SH-SY5Y (cell line): ENCODE results near the gene ING3.

Experiments used
- GATA2 ChIP-seq: IDR thresholded peaks from 2 replicates; pipeline ENCODE4 v1.6.1; 2011; ENCODE audit warnings: mild to moderate bottlenecking, low read depth, low read length
- GATA3 ChIP-seq: IDR thresholded peaks from 2 replicates; pipeline ENCODE4 v1.6.1; 2011; ENCODE audit warnings: low read depth, mild to moderate bottlenecking, low read length, moderate library complexity

ING3 gene

GRCh38 chr7:120966961-120967360 is 16.4 kb downstream of the ING3 start:
- no peak for TF ChIP-seq GATA2
- no peak for TF ChIP-seq GATA3

GRCh38 chr7:120973849-120974248 is 23.3 kb downstream of the ING3 start:
- TF ChIP-seq GATA2 (no peak), GATA3 (no peak)

GRCh38 chr7:120979765-120980499 is 29.4 kb downstream of the ING3 start:
- no peak for TF ChIP-seq GATA3
- TF ChIP-seq GATA2 = no peak

- TF ChIP-seq GATA3 (no peak), GATA2 (no peak)
Measured at GRCh38 chr7:120981117-120981516, 30.5 kb downstream of the ING3 start.

GRCh38 chr7:120981888-120982615 is 31.5 kb downstream of the ING3 start:
- TF ChIP-seq GATA2 (no peak), GATA3 (no peak)

GRCh38 chr7:120984406-120984805 is 33.8 kb downstream of the ING3 start:
- TF ChIP-seq GATA3 = no peak
- no peak for TF ChIP-seq GATA2

- TF ChIP-seq GATA3 (peak; percentile 90), GATA2 (peak; percentile 92)
Measured at GRCh38 chr7:120985130-120985758, 34.7 kb downstream of the ING3 start.

GRCh38 chr7:120985839-120986238 is 35.3 kb downstream of the ING3 start:
- TF ChIP-seq GATA2 = no peak
- TF ChIP-seq GATA3 = no peak

- TF ChIP-seq GATA3 (no peak), GATA2 (no peak)
Measured at GRCh38 chr7:120986650-120987049, 36.1 kb downstream of the ING3 start.

- TF ChIP-seq GATA2 (no peak), GATA3 (no peak)
Measured at GRCh38 chr7:120987280-120987679, 36.7 kb downstream of the ING3 start.

- TF ChIP-seq GATA2 = no peak
- no peak for TF ChIP-seq GATA3
Measured at GRCh38 chr7:120987683-120988590, 37.4 kb downstream of the ING3 start.

GRCh38 chr7:120988591-120989256 is 38.1 kb downstream of the ING3 start, which contains the start of gene CPED1:
TSS of gene CPED1 (plus strand) at chr7:120988711. CDS start at chr7:120989622, 911 bp downstream.
- no peak for TF ChIP-seq GATA3
- no peak for TF ChIP-seq GATA2
